Right forelimb (tissue), 1 donor: ENCODE measurements around the gene FAM193B.
"Not testable (repeated sequence)": the region's sequence is repeated elsewhere in the genome, so short reads cannot be mapped to it uniquely, and the experiment has no call there.

Experiments used
- DNase-seq: peaks from one replicate; pipeline ENCODE4 v3.0.0-alpha.2; 2018

The FAM193B gene

GRCh38 chr5:177497292-177498012 lies 56.9 kb downstream of the FAM193B start, which contains the start of gene PDLIM7:
Gene PDLIM7 (minus strand): TSS chr5:177497604. CDS start chr5:177496512, 1,092 bp downstream.
- DNase-seq = peak; percentile 97

DNA sequence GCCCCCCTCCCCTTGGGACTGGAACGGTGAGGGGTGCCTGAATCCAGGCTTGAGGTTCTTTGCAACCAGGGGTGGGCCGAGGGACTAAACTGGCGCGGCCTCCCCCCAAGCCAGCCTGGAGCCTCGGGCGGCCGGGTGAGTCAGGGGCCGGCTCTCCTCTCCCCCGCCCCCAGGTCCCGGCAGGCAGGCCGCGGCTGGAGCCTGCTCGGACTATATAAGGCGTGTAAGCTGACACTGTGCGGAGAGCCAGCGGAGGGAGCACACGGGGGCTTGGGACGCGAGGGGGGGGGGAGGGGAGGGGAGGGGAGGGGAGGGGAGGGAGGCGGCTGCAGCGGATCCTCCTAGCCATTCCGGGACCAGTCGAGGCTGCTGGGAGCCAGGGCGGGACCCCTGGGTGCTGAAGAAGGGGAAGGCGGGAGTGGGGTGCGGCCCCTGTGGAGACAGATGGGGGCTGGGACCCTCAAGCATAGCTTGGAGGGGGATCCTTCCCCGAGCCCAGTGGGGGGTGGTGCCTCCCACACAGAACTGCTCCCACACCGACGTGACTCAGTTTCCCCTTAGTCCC lies 57.6 kb downstream of the FAM193B start:
- DNase-seq = peak; percentile 90

- no peak for DNase-seq
These were observed 58.2 kb downstream of the FAM193B start for GRCh38 chr5:177496070-177496726.

DNA sequence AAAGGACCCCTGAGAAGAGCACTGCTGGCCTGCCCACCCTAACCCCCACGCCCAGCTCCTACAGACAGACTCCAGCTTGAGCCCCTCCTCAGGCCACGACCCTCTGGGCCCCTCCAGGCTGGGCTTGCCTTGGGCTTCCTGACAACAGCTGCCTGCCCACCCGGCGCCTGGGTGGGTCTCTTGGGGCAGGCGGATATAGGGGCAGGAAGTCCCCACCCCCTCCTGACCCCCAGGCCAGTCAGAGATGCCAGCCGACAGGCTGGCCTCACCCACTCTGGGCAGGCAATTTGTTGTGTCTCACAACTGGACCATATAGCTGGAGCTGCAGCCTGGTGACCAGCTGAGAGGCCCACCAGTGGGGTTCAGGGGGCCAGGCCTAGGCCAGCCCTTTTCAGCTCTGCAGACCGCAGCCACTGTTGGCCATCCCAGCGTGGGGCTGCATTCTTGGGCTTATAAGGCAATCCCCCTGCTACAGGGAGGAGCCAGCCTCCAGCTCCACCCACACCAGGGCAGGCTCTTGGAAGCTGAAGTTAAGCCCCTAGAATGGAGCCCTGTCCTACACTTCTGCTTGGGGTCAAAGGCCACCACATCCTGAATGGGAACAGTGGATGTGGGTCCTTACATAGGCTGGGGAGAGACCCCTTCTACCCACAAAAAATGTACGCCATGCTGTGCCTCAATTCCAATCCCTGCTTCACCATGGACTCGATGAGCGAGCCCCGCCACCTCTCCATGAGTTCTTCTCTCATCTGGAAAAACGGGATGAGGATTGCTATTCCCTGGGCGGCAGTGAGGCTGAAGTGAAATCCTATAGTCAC lies 58.9 kb downstream of the FAM193B start:
- peak; percentile 83 for DNase-seq

DNA sequence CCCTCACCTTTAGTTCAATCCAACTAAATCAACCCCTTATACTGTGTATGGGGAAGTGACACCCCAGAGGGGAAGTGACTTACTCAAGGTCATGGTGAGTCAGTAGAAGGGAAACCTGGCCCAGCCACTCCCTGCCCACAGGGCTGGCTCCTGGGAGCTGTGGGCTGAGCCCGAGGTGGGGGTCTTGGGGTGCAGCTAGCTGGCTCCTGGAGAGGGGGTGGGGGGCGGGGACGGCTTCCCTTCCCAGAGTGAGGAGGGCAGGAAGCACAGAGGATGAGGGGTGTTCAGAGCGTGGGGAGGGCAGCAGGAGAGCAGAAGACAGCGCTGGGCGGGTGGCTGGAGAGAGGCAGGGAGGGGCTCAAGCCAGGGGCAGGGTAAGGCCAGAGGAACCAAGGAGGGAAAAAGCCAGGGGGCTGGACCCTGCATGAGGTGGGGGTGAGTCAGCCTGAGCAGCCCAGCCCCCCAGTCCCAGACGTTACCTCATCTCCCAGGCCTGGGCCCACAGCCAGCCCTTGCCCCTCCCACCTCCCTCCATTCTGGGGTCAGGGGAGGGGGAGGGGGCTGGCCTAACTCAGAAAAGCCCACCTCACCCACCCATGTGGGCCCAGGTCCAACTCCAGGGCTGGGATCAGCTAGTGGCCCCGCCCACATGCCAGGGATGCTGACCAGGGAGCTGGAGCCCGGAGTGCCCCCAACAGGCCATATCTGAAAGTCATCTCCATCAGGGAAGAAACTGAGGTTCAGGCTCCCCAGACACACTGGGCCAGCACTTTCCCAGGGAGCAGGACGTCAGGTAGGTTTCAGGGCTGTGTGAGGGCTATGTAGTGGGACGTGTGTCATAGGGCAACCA lies 59.8 kb downstream of the FAM193B start:
- DNase-seq = peak; percentile 87

DNA sequence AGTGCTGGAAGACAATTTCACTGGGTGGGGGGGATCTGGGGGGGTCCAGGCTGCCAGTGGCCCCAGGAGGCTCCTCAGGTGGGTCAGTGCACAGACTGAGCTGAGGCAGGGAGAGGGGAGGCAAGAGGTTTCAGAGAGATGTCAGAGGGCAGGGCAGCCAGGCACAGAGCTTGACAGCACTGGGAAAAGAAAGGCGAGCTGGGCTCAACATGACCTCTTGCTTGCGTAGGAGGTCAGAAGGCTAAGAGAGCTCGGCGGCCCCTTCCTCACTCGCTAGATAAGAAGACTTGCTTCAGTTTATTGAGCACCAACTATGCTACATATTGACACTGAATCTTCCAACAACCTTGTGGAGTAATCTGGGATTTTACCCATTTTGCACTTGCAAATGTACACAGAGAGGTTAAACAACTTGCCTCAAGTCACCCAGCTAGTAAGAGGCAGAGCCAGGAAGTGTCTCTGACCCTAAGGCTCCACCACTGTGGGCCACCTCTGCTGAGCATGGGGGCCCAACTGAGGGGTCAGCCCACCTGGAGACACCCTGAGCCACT lies 60.5 kb downstream of the FAM193B start:
- DNase-seq = no peak

DNA sequence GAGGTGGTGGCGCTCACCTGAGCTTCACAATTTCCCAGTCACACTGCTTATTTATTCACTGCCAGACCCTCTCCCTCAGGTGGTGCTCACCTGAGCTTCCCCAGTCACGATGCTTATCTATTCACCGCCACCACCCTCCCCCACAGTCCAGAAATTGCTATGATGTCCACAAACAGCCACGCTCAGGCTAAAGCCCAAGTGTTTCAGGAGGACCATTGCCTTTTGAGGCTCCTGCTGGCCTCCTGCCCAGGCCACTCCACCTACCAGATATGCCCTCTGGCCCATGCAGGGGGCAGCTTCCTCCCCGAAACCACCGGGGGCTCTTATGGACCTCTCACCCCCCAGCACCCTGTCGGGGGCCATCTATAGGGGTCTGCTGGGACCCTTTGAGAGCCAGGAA lies 61.5 kb downstream of the FAM193B start:
- DNase-seq = no peak

DNA sequence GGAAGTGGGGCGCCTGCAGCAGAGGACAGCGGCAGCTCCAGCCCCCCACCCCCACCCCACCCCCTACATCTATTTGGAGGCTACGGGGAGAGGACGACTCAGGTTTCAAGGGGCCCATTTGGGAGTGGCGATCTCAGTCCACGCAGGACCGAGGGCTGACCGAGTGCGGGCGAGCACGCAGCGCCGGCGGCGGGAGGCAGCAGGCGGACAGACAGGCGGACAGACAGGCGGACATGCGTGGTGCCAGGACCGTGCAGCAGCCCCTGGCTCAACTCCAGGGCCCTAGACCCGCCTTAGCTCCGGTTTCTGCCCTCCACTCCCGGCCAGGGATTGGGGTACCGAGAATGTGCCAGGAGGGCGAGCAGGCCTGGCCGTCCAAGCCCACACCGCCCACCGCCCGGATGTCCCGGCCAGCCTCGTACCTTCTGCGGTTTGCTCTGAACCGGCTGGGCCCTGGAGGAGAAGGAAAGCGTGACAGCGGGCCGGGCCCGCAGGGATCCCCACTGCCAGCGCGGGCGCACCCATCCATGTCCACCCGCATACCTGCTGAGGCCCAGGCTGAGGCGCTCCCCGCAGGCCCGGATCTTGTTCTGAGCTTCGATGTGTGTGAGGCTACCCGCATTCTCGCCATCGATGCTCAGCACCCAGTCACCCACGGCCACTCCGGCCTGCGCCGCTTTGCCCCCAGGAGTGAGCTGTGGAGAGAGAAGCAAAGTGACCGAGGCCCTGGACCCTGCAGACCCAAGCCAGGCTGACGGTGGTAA lies 62.2 kb downstream of the FAM193B start:
- DNase-seq = no peak

GRCh38 chr5:177491429-177491945 lies 62.9 kb downstream of the FAM193B start:
- peak; percentile 71 for DNase-seq

DNA sequence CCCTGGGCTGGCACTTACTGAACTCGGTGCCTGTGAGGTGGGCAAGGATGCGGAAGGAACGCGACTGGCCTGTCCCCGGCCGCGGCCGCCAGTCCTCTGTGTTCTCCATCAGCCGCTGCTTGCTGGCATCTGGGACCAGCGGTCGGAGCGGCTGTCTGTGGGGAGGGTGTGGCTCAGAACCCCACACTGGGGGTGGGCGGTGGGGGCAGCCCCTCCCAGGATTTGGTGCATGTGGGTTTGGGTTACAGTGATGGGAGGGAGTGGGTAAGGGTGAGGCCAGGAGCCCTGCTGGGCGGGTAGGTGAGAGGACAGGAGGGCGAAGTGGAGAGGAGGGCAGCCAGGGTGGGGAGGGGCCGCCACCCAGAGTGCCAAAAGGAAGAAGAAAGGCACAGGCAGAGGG lies 63.4 kb downstream of the FAM193B start:
- DNase-seq = no peak

- no peak for DNase-seq
These were observed 63.9 kb downstream of the FAM193B start for GRCh38 chr5:177490311-177490991.

- DNase-seq = no peak
These were observed 65.1 kb downstream of the FAM193B start for GRCh38 chr5:177489119-177489716.

DNA sequence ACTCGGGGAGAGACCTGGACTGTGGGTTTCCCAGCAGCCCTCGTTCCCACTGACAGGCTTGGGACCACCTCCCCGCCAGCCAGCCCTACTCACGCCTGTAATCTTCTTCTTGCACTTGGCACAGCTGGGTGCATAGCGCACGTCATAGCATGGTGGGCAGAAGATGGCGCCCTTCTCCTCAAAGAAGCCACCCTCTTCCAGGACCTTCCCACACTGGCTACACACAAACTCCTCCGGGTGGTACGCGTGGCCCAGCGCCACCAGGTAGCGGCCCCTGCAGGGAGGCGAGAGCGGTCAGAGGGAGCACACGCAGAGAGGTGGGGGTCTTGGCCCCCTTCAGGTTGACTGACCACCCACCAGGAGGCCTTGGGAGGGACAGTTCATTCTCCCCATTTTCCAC lies 66.4 kb downstream of the FAM193B start:
- DNase-seq = no peak

GRCh38 chr5:177487144-177487543 lies 67.2 kb downstream of the FAM193B start:
- no peak for DNase-seq

DNA sequence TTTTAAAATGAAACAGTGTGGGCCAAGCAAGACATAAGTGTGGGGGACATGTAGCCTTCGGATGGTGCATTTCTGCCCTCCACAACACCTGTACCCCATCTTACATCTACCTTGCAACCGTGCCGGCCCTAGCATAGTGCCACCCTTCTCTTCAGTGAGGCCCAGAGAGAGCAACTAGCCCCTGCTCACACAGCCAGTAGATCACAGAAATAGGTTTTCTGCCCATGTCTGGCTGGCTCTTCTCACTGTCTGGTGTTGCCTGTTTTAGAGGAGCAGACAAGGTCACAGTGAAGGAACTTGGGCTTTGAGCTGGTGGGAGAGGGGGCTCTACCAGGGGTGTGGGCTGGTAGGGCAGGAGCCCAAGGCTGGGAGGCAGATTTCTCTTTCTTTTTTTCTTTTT lies 68.1 kb downstream of the FAM193B start:
- DNase-seq = no peak

GRCh38 chr5:177485753-177486152 lies 68.6 kb downstream of the FAM193B start:
- DNase-seq = not testable (repeated sequence)

DNA sequence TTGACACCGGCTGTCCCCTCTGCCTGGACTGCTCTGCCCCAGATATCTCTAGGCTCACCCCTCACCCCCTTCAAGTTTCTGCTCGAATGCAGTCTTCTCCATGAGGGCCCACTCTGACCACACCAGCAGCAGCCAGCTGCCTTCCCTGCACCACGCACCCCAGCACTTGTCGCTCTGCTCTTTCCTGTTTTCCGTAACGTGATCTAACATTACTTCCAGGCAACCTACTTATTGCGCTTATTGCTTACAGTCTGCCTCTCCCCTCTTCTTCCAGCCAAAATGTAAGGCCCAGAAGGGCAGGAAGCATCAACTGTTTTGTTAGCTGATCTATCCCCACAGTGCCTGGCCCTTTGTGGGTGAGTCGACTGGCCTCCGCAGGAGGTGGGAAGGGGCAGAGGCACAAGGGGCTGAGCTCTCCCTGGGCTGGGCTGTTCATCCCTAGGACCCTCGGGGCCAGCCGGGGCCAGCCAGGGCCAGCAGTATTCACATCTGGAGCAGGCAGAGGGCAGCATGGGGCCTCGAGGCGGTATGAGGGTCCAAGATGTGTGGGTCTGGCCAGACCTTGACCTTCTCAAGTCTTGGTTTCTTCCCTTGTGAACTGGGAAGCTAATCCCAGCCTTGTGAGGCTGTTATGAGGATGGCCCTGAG lies 69.3 kb downstream of the FAM193B start:
- DNase-seq = no peak

DNA sequence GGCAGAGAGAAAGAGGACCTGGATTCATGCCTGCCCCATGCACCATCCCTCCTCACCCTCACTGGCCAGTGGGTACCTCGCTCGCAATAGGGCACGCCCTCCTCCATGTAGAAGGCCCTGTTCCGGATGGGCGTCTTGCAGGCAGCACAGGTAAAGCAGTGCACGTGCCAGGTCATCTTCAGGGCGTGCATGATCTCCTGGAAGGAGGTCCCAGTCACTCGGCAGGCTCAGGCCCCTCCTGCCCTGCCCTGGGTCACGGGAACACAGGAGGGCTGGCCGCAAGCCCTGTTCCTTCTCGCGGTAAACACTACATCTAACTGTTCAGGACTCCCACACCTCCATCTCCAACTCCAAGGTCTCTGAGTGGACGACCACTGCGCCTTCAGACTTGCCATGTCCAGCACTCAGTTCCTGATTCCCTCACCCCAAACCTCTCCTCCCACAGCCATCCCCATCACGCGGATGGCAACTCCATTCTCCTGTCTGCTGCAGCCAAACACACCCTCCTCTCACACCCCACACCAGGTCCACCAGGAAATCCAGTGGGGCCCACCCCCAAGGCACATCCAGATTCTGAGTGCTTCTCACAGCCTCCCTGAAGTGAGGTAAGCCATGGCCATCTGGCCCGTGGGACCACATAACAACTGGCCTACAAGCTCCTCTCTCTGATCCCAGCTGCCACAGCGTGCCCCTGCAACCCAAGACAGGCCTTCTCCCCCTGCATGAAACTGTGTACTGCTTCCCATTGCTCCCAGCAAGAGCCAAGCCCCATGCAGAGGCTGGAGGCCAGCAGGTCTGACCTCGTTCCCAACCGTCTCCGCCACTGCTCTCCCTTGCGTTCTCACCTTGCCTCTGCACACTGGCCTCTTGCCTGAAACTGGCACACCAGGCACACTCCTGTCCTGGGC lies 70.1 kb downstream of the FAM193B start:
- no peak for DNase-seq
